Stimulated activated CD4-positive, alpha-beta T cell treated with anti-CD3 and anti-CD28 coated beads, TNF-alpha, amount 100 ng/mL, for 4 hours (primary cell): ENCODE data around the gene COL9A3.

Source experiments
- DNase-seq, 3 experiments: peaks; one replicate each; pipeline ENCODE4 v3.0.0-alpha.2; 2020; ENCODE audit warnings: low read depth in 3 of 3

COL9A3 gene

GRCh38 chr20:62880147-62880934 is 63.5 kb downstream of the COL9A3 start:
- DNase-seq: no peak

GRCh38 chr20:62880935-62881661 is 64.2 kb downstream of the COL9A3 start:
- no peak for DNase-seq

GRCh38 chr20:62881662-62882395 is 65.0 kb downstream of the COL9A3 start:
- no peak for DNase-seq

GRCh38 chr20:62882426-62882825 is 65.6 kb downstream of the COL9A3 start:
- DNase-seq: no peak

- no peak for DNase-seq
Measured at GRCh38 chr20:62884556-62884955, 67.7 kb downstream of the COL9A3 start.

- no peak for DNase-seq
Measured at GRCh38 chr20:62885046-62885895, 68.4 kb downstream of the COL9A3 start.

- DNase-seq: no peak
Measured at GRCh38 chr20:62885896-62886708, 69.3 kb downstream of the COL9A3 start.

- DNase-seq: no peak
Measured at GRCh38 chr20:62886709-62887058, 69.8 kb downstream of the COL9A3 start.

- DNase-seq: no peak
Measured at GRCh38 chr20:62887152-62887859, 70.5 kb downstream of the COL9A3 start.

- no peak for DNase-seq
Measured at GRCh38 chr20:62887860-62888239, 71.0 kb downstream of the COL9A3 start.

GRCh38 chr20:62888406-62888805 is 71.6 kb downstream of the COL9A3 start:
- DNase-seq: no peak

GRCh38 chr20:62888910-62889309 is 72.1 kb downstream of the COL9A3 start:
- no peak for DNase-seq

- no peak for DNase-seq
Measured at GRCh38 chr20:62889411-62889810, 72.6 kb downstream of the COL9A3 start.

GRCh38 chr20:62889871-62890270 is 73.0 kb downstream of the COL9A3 start:
- DNase-seq: no peak

- no peak for DNase-seq
Measured at GRCh38 chr20:62890444-62890843, 73.6 kb downstream of the COL9A3 start.
